ENCODE data around the gene RASGRP2.

RASGRP2 gene

DNA sequence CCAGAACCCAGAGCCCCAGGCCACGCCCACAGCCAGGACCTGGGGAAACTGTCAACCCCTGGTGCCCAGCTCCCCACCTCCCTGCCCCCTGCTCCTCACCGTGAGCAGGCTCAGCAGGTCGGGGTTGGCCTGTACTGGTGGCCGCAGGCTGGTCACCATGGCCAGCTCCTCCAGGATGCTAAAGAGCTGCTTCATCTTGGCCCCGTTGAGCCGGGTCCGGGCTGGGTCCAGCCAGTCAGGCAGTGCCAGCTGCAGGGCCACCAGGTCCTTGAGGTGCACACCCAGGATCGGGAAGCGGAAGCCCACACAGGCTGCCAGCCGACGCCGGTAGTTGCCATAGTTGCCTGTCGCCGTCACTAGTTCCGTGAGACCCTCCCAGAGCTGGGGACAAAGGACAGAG is 7.3 kb downstream of the RASGRP2 start:
- DNase-seq = no peak

DNA sequence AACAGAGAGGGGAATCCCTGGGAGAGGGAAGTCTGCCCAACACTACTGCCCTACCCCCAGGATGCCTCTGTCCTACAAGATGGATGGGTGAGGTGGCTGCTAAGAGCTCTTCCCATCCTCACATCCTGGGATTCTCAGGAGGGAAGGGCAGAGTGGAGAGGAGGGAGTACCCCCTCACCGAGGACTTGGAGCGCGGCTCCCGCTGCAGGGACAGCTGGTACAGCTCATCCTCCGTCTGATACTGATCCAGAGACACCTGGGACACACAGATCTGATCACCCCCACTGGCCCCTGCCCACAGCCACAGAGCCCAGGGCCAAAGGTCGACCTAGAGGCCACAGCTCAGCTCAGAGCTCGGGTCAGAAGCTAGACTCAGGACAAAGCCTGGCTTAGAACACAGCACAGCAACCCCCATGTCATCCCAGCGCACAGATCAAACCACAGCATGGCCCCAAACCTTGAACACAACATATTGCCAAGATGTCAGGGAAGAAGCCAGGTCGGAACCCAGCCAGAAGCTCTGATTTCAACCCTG is 8.2 kb downstream of the RASGRP2 start:
- no peak for DNase-seq

DNA sequence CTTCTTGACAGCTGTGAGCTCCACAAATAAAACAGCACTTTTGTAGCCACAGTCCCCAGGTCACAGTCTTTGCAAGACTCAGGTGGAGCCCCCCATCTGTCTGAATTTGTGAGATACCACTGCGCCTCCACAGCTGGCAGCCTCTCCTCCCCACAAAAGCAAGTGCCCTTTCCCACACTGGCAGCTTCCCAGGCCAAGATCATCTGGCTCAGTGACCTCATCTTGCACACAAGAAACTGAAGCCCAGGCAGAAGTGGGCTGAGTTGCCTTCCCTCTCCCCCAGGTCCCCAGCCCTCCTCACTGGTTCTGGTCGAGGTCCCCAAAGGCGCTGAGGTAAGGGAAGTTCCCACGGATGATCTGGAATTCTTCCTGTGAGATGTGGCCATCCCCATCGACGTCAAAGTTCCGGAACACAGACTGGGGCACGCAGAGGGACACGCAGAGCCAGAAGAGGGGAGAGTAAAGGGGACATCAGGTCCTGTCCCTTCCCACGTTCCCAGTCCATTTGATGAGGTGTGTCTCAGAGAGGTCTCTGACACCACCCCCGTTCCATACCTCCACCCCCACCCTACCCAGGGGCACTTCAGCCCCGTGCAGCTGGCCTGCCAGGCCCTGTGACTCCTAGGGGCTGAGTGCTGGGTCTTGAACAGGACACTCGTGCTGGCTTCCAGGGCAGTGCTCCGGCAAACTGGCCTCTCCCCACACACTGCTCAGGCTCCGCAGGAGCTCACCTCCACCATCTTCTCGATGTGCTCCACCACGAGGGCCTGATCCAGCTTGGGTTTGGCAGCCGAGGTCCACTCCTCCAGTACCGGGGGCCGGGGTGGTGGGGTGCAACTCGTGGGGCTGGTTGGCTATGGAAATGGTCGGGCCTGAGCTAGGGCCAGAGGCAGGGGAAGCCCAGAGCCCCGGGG is 8.9 kb downstream of the RASGRP2 start:
- DNase-seq = no peak

DNA sequence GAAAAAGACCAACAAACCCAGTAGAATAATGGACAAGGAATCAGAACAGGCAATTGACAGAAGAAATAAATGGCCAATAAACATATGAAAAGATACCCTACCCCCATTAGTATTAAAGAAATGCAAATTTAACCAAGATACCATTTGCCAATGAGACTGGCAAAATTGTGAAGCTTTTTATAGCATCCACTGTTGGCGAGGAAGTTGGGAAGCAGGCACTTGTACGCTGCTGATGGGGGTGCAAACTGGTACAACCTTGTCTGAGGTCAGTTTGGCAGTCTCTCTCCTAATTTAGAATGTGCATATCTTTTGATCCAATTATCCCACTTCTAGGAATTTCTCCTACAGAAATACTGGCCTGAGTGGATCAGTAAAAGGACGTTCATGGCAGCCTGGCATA is 12.3 kb downstream of the RASGRP2 start:
- DNase-seq = no peak

DNA sequence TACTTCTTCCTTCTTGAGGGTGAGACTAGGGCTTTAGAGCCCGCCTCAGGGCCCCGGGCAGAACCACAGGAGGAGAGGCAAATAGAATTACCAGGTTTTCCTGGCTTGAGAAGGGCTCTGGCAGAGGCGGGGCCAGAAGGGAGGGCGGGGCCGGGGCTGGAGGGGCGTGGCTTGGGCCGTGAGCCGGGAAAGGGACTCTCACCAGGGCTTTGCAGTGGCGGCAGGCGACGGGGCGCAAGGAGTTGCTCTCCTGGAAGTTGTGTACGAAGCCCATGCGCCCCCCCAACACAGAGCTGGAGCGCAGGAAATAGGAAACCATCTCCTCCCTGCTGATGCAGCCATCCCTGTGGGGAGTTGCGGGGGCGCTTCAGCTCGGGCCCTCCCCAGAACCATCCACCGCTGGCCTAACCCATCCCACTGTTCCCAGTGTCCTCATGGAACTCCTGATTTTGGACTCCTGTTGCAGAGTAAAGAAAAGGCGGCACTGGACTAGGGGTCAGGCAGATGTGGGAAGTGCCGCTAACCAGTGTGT is 14.0 kb downstream of the RASGRP2 start:
- DNase-seq = no peak

DNA sequence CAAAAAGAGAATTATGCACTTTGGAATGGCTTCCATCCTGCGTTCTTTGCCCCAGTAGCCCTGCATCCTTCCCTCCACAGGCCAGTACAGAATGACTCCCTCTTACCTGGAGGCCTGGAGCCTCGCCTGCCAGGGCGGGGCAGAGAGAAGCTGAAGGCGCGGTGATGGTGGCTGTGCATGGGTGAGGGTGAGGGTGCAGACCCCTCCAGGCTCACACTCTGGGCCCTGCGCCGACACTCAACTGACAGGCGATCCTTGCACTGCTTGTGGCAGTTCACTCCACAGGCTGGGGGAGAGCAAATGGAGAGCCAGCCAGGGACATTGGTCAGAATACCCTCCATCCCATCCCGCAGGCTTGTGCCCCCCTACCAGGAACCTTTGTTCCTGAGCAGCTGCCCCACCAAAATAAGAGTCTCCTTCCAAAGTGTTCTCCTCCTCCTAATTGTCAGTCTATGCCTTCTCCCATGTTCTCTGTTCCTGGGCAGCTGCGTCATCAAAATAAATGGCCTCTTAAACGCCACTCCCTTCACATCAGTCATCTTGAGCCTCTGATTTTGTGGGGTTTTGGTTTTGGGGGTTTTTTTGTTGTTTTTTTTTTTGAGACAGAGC is 15.1 kb downstream of the RASGRP2 start:
- no peak for DNase-seq

DNA sequence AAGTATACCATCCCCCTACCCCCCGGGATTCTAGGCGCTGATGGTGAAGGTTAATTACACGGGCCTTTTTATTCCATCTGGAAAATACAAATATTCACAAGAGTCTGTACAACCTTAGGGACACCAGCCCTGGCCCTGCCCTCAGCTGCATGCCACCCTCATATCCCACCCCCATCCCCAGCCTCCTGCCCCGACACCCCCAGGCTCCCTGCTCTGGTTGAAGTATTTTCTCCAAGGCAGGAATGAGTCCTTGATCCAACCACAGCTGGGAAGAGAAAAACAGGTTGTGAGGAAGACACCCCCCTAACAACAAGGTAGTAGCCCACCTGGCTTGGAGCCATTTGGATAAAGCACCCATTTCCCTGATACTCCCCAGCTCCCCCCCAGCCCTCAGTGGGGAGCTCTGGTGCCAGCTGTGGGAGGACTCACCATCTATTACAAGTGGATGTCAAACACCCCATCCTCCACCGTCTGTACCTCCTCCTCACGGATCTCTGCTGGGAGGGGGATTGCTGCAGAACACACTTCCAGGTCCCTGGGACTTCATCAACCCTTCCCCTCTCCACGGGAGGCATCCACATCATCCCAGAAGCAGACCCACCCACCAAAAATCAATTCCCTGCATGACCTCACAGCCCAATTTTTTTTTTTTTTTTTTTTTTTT is 16.9 kb downstream of the RASGRP2 start:
- DNase-seq = no peak

DNA sequence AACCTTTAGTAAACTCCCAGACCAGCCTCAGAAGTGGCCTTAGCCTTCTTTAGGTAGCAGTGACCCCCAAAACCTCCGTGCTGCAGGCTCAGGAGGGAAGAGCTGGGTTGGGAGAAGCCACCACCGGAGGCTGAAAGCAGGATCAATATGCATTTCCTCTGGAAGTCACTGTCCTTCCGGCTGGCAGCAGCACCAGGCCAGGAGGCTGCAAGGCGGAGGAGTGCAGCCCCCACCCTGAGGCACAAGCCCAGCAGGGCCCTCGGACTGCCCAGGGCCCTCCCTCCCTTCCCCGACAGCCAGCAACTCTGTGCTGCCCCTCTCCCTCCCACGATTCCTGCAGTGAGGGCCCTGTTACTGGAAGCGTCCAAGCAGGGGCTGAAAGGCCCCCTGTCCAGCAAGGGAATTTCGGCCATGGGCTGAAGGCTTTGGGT is 17.7 kb downstream of the RASGRP2 start:
- DNase-seq = no peak

DNA sequence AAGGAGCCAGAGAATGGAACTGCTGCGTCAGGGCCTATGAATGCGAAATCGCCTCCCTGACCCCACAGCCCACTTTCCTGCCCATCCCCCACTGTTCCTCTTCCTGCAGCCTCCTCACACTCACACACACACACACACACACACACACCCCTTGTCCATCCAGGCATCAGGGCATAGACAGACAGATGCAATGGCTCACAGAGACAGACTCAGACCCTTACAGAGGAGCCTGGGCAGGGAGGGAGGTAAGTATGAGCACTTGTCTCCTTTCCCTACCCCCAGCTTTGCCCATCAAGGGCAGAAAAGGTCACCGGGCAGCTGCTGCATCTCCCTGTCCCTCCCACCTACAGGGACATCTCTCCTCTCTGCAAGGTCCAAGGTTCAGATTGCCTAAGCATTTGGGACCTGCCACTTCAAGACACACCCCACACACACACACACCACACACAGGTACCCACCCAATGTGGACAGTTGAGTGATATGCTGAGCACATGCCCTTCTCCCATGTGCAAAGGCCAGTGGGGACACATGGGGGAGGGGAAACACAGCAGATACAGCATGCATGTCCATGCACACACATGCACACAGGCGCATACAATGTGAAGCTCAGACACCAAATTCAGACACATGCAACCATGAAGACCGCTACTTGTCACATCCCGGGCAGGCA is 18.9 kb downstream of the RASGRP2 start:
- DNase-seq = no peak

DNA sequence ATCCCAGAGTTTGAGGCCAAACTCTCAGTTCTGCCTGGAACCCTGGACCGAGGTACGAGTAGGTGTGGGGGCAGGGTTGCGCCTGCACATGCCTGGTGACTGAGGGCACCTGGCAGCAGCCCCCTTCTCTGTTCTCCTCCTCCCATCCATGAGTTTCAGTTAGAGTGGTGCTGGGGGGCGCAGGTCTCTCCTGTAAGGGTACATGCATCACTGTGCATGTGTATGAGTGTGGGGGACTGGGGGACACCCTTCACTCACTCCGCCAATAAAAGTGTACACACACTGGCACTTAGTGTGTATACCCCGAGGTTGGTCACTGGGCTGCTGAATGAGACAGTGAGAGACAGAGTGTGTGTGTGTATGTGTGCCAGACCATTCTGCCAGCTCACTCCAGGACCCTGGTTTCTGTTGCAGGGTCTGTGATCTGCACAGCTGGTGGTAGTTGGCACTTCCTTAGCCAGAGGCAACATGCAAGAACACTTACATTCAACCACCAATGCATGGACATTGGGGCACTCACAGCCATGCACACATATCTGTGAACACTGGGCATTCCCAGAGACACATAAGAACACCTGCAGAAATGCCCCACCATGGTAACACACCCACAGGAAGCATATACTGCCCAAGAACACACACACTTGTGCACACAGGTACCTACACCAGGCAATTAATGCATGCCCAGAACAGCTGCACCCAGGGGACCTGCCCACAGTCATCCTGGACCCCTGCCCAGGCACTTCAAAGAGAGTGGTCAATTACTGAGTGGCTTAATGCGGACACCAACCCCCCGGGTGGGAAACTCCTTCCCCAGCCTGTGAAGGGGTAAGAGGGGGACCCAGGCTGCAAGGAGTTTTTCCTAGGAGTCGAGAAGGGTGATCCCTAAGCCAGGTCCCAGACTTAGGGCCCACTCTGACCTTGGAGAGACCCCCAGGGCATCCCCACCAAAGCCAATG is 19.8 kb downstream of the RASGRP2 start:
- DNase-seq = no peak

DNA sequence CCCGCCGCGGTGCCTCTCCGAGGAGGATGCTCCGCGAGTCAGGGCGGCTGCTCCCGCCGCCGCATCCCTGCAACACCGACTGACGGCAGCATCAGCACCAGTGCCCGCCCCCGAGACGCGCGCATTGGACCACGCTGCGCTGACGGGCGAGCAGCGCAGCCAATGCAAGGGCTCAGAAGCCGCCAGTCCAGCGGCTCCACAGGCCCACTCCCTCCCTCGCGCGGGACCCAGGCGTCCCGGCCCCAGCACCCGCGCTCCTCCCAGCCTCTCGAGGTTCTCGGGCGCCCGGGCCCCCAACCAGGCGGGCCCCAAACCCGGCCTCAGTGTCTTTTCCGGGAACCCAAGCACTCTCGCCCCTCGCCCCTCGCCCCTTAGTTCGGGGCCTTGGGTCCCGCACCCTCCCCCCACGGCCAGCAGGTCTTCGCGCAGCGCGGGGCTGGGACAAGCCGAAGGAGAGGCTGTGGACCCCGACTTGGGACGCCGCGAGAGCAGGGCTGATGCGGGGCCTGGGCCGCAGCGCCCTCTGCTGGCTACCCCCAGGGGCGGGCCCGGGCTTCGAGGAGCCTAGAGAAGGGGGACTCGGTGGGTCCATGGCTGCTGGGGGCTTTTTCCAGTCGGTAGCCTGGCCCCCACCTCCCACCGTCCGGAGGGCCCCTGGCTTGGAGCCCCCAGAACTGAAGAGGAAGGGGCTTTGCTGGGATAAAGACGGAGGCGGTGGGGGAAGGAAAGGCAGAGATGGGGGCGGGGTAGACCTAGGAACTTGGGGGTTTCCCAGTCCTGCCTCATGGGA is 20.6 kb downstream of the RASGRP2 start, which contains the start of gene NRXN2:
Gene NRXN2 (minus strand): TSS at position 81 of the 790 bp plus-strand sequence. CDS start 9,498 bp downstream, outside the sequence.
- DNase-seq = peak; percentile 94

DNA sequence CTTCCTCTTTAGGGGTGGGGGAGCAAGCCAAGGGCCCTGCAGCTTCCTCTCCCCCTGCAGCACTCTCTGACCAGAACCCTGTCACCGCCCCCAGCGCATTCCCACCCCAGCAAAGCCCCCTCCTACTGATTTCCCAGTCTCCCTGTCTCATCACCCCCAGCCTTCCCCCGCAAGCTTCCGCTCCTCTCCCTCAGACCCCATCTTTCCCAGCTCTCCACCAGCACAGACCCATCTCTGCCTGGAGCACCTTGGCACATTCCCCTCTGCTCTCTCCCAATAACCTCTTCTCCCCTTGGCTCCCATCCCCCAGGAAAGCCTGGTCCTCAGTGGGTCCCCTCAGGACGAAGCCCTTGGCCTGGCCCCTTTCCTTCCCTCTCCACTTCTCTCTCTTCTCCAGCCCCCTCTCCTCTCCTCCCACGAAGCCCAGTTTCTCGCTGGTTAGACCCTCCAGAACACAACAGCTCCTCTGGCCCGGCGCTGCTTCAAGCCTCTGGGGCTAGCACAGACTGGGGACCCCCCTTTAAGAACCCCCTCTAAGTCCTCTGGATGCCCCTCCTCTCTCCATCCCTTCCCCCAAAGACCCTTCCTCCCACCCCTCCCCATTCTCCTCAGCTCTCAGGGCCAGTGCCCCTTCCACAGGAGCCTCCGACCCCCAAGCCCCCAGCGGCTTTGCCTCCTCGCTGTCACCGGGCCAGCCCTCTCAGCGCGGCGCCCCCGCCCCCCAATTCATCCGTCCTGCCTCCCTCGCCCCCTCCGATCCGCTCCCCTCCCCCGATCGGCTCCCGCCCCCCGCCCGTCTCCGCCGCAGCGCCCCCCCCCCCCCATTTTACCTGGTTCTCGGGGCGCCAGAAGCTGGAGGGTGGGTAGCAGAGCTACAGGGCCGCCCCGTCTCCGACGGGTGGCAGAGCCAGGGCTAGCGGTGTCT is 21.5 kb downstream of the RASGRP2 start:
- no peak for DNase-seq

DNA sequence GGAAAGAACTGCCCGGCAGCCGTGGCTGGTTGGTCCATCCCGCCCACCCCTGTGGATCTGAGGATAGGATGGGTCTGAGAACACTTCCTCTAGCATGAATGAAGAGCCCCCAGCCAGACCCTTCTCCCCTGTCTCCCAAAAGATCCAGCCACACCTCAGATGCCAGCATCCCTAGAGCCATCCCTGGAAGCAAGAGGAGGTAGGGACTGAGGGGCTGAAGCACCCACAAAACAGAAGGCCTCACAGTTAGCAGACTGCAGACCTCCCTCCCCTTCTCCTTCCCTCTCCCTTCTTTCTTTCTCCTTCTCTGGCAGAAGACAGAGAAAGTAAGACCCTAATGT is 22.6 kb downstream of the RASGRP2 start:
- no peak for DNase-seq

DNA sequence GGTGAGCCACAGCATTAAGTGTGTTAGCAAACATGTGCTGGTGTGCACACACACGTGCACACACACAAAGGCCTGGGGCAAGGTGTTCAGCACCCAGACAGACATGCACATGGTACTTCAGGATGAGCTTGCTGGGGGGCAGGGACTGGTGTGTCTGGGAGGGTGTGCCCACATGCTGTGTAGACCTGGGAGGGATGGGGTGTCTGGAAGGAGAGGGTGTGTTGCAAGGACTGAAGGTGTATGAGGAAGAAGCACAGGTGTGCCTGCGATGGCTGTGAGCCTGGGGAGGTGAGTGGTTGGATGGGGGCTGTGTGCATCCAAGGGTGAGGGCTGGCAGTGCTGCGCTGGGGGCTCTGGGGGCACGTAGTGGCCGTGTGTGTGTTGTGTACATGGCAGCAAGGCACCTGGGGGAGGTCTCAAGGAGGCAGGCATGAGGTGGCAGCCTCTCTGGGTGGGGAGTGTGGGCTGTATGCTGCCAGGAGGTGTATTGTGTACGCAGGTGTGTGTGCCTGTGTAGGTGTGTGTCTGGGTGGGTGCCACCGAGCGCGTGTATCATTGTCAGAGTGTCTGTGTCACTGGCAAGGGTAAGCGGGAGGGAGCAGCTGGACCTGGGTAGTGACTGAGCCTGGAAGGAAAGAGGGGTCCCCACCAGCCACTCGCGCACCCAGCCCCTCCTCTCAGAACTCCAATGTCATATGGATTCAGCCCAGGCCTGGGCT is 23.1 kb downstream of the RASGRP2 start:
- no peak for DNase-seq

DNA sequence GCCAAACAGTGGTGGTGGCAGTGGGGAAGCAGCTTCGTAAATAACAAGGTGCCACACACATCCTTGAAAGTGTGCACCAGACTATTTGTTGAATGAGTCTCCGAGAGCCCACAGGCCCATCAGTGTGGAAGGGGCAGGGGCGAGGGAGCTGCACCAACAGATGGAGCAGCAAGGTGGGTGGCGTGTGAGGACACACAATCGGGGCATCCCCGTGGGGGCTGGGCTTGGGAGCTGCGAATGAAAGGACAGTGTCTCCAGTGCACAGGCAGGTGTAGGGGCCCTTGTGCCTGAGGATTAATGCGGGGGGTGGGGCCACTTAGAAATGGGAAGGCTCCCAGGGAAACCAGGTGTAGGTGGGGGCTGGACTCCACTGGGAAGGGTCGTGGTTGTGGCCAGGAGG is 23.8 kb downstream of the RASGRP2 start:
- DNase-seq = no peak

DNA sequence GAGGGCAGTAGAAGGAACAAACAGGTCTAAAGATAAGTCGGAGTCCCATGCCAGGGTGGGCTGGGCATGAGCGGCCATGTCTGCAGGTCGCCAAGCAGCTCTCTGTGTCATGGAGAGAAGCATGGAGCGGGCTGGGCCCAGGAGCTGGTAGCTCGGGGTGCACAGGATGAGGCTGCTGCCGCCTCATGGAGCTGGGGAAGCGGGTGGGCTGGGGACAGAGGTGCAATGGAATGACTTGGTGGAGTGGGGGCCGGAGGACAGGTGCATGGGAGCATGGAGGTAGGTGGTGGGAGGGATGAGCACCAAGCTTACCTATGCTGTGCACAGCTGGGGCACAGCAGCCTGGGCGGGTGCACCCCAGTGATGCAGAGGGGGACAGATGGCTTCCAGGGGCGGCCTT is 24.5 kb downstream of the RASGRP2 start:
- DNase-seq = no peak

DNA sequence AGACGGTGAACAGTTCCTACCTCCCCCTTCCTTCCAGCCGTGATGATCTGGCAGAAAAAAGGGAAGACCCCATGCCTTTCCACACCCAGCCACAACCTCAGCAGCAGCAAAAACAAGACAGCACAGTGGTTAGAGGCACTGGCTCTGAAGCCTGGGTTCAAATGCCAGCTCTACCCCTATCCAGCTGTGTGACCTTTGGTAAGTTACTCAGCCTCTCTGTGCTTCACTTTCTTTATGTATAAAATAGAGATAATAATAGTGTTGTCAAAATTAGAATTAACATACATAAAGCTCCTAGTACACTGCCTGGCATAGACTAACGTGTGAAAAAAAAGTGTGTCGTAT is 25.2 kb downstream of the RASGRP2 start:
- DNase-seq = no peak

DNA sequence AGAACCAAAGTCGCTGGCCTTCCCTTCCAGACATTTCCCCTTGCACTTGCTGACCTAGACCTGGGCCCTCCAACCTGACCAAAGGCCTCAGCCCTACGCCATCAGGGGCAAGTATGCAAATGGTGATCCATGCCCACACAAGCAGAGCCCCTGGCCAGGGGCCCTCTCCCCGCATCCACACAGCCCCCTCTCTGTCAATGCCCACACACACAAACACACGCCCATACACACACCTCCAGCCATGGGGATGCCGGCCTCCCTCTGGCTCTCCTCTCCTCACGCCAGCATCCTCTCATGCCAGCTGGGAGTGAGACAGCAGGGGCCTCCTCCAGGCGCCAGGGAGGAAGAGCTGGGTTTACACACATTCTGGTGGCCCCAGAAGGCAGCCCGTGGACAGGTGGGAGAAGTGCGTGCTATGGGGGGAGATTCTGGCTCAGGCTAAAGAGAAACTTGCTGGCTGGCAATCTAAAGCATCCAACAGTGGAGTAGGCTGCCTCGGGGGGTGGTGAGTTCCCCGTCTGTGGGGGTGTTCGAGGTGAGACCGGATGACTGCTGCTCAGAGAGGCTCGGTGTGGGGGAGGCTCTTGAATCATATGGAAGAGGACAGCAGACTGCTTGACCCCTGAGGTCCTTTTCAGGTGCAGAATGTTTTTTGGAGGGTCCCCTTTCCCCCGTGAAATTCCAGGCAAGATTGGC is 25.7 kb downstream of the RASGRP2 start:
- no peak for DNase-seq

DNA sequence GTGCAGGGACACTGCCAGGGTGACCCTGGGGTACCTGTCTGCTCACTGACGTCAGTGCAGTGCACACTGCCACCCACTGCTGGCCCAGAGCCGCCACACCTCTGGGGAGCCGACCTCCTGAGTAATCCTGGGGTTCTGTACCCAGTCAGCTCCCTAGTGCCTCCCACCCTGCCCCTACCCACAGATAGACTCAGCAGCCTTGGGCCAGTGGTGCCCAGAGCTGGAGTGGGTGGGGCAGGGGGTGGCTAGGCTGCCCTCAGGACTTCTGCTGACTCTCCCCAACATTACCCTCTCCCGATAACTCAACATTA is 26.7 kb downstream of the RASGRP2 start:
- DNase-seq = no peak
